ENCODE measurements around the gene OR51B5.
"Not testable (repeated sequence)": the region's sequence is repeated elsewhere in the genome, so short reads cannot be mapped to it uniquely, and the experiment has no call there.

Gene OR51B5, protein sequence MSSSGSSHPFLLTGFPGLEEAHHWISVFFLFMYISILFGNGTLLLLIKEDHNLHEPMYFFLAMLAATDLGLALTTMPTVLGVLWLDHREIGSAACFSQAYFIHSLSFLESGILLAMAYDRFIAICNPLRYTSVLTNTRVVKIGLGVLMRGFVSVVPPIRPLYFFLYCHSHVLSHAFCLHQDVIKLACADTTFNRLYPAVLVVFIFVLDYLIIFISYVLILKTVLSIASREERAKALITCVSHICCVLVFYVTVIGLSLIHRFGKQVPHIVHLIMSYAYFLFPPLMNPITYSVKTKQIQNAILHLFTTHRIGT

DNA sequence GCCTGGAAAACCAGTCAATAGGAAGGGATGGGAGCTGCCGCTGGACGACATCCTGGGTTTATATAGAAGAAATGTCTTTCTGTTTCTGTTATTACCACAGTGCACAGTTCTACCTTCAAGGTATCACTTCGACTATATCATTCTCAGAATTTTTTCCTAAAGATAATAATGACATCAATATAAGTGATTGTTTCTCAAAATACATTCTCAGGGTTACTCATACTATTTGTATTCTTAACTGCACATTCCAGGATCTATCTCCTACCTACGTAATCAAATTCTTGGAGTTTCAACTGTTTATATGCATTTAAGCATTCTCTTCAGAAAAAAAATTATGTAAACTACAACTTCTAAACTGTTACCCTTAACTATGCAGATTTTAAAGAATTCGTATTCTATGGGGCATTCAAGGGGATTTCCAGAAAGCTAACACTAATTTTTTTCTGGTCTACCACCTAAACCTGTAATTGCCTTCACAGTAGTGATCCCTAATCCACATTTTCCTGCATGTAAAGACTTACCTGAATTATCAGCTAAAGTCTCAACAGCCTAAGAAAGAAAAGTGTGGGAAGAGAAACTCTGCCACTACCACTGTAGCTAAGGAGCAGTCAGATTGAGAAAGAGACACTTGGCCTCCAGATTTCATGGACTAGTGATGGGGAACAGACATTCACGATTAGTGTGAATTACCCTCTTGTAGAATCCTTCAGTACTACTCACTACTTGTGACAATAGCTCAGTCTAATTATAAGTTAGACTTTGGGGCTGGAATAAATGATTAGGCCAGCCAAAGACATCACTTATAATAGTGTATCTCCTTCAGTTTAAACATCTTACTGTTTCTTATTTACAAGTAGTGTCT lies at the start of gene OR51B5:
OR51B5 (minus strand) TSS at position 51 of the 862 bp plus-strand sequence; CDS start at position 51, 0 bp downstream.
- DNase-seq (ENCODE audit: low read depth in 2 of 2) = no peak

DNA sequence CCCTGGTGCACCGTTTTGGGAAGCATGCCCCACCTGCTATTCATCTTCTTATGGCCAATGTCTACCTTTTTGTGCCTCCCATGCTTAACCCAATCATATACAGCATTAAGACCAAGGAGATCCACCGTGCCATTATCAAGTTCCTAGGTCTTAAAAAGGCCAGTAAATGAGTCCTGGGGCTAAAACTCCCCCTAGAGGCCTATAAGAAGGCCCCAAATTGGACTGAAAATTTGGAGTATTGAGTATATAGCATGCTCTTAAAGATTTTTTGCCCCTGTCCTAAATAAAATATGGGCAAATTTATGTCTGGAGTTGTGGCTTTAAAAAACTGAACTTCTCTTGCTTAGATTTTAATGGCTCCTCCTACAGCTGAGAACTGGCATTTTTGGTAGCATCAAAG lies 46.9 kb upstream of the OR51B5 start:
- no peak for DNase-seq (ENCODE audit: low read depth in 2 of 2)

- no peak for DNase-seq (ENCODE audit: low read depth in 2 of 2)
Observed at GRCh38 chr11:5384335-5384734, 41.0 kb upstream of the OR51B5 start.

- DNase-seq (ENCODE audit: low read depth in 2 of 2) = no peak
Observed at GRCh38 chr11:5383576-5383975, 40.3 kb upstream of the OR51B5 start, which contains the start of gene OR51M1. Gene OR51M1, plus strand, starts transcription at chr11:5383812. Its CDS starts 5,587 bp downstream, at chr11:5389399.

GRCh38 chr11:5380740-5381342 lies 37.5 kb upstream of the OR51B5 start:
- DNase-seq (ENCODE audit: low read depth in 2 of 2) = no peak

DNA sequence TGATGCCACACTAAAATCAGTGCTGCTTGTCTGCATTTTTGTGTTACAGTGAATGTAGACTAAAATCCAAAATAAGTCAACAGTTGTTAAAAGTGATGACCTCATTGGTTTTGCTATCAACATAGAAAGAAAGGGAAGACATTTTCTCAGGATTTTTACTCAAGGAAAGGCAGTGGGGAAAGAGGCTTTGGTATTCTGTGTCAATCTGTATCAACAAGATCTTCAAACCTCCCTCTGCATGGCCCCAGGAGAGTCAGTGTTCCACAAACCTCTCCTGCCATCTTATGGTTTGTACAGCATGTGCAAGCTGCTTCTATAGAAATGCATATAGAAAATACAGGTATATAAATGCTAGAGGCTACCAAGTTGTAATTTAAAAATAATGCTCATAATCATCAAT lies 26.5 kb upstream of the OR51B5 start:
- DNase-seq (ENCODE audit: low read depth in 2 of 2) = no peak

DNA sequence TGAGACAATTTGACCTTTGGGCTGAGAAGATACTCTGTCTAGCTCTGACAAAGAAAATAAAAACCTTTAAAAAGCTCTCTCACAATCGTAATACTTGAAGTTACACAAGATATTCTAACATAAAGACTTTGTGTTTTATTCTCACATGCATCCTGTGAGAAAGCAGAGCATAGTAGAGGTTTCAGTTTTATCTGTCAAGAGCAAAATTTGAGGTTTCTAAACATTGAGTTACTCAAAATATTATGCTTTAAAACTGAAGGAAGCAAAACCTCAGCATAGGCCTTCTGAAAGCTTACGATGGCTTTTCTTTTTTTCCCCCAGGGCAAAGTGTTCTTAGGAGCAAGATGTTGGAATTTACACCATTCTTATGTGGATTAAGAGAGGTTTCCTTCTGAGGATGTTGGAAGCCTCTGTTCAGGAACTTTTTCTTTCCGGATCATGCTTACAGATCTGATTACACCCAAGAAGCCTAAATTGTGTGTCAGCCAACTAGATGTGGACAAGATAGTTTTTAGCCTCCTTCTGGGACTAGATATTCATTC lies 25.2 kb upstream of the OR51B5 start:
- DNase-seq (ENCODE audit: low read depth in 2 of 2) = no peak

DNA sequence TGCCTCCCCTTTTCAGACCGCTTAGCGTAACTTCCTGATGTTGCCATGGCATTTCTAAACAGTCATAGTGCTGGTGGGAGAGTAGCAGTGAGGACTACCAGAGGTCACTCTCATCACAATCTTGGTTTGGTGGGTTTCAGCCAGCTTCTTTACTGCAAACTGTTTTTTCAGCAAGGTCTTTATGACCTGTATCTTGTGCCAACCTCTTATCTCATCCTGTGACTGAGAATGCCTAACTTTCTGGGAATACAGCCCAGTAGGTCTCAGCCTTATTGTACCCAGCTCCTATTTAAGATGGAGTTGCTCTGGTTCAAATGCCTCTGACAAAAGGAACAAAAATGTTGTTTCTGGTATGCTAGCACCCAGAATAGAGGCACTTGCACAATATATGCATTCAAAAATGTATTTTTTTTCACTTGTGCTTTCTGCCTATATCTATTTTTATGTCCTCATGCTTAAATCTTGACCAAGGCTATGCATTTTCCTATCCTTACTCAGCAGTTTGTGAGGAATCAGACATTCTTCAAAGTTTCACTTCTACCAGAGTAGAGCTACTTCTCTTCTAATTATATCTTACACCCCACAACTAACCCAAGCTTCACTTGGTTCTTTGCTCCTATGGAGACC lies 24.2 kb upstream of the OR51B5 start:
- no peak for DNase-seq (ENCODE audit: low read depth in 2 of 2)

DNA sequence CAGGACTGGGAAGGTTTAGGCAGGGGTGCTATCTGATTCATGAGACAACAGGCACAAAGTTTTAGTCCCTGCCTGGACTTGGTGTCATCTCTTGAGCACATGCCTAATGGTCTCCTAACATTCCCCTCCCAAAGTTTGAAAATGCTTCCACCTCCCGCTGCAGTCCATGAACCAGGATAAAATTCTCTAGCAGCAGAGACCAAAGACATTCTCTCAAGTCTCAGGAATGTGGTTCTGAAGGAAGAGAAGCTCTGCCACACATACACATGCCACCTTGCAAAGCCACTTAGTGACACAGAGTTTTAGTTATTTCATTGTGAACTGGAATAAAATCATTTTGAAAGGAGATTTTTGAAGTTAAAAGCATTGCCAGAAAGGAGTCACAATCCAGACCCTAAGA lies 23.5 kb upstream of the OR51B5 start:
- no peak for DNase-seq (ENCODE audit: low read depth in 2 of 2)

DNA sequence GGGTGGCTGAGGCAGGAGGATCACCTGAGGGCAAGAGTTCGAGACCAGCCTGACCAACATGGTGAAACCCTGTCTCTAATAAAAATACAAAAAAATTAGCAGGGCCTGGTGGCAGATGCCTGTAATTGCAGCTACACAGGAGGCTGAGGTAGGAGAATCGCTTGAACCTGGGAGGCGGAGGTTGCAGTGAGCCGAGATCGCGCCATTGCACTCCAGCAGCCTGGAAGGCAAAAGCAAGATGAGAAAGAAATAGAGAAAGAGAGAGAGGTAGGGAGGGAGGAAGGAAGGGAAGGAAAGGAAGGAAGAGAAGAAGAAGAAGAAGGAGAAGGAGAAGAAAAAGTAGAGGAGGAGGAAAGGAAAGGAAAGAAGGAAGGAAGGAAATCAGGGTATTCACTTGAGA lies 23.0 kb upstream of the OR51B5 start:
- DNase-seq (ENCODE audit: low read depth in 2 of 2) = not testable (repeated sequence)

- no peak for DNase-seq (ENCODE audit: low read depth in 2 of 2)
Observed at GRCh38 chr11:5364214-5364613, 20.9 kb upstream of the OR51B5 start.

- no peak for DNase-seq (ENCODE audit: low read depth in 2 of 2)
Observed at GRCh38 chr11:5363679-5364078, 20.4 kb upstream of the OR51B5 start.

- no peak for DNase-seq (ENCODE audit: low read depth in 2 of 2)
Observed at GRCh38 chr11:5362017-5362625, 18.8 kb upstream of the OR51B5 start.

- not testable (repeated sequence) for DNase-seq (ENCODE audit: low read depth in 2 of 2)
Observed at GRCh38 chr11:5356031-5356430, 12.7 kb upstream of the OR51B5 start.

DNA sequence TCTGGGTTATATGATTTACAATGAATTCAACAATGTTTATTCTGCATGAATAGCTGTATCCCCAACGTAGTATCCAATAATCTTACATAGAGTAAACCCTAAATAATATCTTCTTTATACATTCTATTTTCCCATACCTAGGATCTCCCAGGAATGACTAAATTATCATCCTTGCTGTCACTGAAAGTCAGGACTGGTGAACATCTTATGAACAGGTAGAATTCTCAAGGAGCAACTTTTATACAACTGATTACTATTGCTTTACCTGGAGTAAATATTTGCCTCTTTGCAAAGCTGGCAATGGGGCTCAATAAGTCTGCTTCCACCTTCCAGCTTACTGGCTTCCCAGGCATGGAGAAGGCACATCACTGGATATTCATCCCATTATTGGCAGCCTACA lies 7.9 kb upstream of the OR51B5 start, which contains the start of gene OR51B6:
OR51B6 (plus strand) TSS at position 301 of the 400 bp plus-strand sequence; CDS start at position 301, 0 bp downstream.
- no peak for DNase-seq (ENCODE audit: low read depth in 2 of 2)

- no peak for DNase-seq (ENCODE audit: low read depth in 2 of 2)
Observed at GRCh38 chr11:5349550-5349949, 6.2 kb upstream of the OR51B5 start.

DNA sequence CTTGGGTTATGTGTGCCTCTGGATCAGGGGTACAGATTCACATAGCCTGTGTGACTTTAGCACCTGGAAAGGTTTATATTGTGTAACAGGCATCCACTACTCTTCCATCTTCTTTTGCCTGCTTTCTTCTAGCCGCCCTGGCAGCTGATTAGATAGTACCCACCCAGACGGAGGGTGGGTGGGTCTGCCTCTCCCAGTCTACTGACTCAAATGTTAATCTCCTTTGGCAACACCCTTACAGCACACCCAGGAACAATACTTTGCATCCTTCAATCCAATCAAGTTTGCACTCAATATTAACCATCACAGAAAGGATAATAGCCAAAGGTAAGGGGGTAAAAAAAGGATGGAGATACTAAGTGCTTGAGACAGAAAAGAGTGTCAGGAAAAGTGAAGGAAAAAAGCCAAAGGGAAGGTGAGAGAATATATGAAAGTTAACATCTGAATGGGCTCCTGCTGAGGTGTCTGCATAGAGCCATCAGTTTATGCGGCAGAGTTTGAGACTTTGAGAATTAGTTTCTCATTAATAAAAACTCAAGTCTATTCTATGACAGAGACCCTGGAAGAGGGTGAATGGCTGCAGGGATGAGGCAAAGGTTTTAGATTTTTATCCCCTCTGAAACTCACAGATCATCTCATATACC lies 5.3 kb upstream of the OR51B5 start:
- no peak for DNase-seq (ENCODE audit: low read depth in 2 of 2)

DNA sequence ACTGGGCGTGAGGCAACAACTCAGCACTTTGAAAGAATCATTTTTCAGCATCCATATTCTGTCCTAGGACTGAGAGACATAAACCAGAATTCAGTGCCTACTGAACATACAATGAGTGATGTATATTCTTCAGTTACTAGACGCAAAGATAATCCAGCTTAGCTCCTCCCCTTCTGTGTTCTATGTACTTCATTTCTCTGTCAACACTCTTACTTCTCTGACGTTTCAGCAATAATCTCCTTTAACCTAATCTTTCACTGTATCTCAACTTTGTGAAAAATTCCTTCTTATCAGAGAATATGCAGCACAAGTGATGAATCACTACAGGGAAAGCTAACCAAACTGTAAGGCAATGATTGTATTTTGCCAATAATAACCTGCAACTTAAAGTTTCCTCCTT lies 2.5 kb upstream of the OR51B5 start:
- DNase-seq (ENCODE audit: low read depth in 2 of 2) = no peak

DNA sequence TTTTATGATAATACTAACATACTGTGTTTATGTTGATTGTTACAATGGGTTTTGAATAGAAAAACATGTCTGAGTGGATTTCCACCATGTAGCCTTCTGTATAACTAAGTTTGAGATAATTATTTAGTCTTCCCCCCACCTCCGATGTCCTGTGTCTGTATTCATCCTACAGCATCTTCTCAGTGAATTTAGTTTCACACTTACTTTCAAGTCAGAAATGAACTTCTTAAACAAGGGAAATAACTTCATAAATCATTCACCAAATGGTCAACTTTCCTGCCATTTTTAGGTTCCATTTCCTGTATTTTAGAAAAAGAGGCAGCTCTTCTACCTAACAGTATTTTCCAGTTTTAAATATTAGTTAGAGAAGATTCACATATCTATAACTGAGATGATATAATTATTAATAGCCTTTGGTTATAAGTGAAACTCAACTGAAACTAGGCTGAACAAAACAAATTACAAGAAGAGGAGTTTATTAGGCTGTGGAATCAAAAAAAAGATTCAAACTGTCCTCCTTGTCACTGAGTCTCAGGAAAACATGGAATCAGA lies 3.5 kb downstream of the OR51B5 start:
- DNase-seq (ENCODE audit: low read depth in 2 of 2) = no peak

- DNase-seq (ENCODE audit: low read depth in 2 of 2) = not testable (repeated sequence)
Observed at GRCh38 chr11:5337253-5337652, 6.1 kb downstream of the OR51B5 start.

Measured in stimulated activated CD8-positive, alpha-beta memory T cell treated with anti-CD3 and anti-CD28 coated beads, Interleukin-7, amount 100 ng/mL, for 4 hours (primary cell).